HG03097 (cell line): Measurements from ENCODE around the gene IRGQ.
"Not testable (repeated sequence)": the region's sequence is repeated elsewhere in the genome, so short reads cannot be mapped to it uniquely, and the experiment has no call there.

ENCODE experiments used
- ATAC-seq: cut with Tn5 transposase; IDR thresholded peaks from one replicate; pipeline ENCODE4 v1.9.1; 2021; ENCODE audit not compliant: unreplicated experiment, low FRiP score

The IRGQ gene

GRCh38 chr19:43547926-43548325 lies 48.0 kb downstream of the IRGQ start:
- ATAC-seq: not testable (repeated sequence)

GRCh38 chr19:43546581-43546980 lies 49.4 kb downstream of the IRGQ start:
- no peak for ATAC-seq

GRCh38 chr19:43545981-43546380 lies 50.0 kb downstream of the IRGQ start:
- ATAC-seq: no peak

- ATAC-seq: no peak
Observed at GRCh38 chr19:43545276-43545675, 50.7 kb downstream of the IRGQ start.

GRCh38 chr19:43544077-43544476 lies 51.9 kb downstream of the IRGQ start:
- no peak for ATAC-seq

- no peak for ATAC-seq
Observed at GRCh38 chr19:43541920-43542650, 53.8 kb downstream of the IRGQ start.

- no peak for ATAC-seq
Observed at GRCh38 chr19:43540381-43540780, 55.6 kb downstream of the IRGQ start.

- ATAC-seq: no peak
Observed at GRCh38 chr19:43538922-43539321, 57.0 kb downstream of the IRGQ start.

- no peak for ATAC-seq
Observed at GRCh38 chr19:43534816-43535761, 60.8 kb downstream of the IRGQ start.
